Kidney glomerular epithelial cell (primary cell): Measurements from ENCODE around the gene TEX2.
"Not testable (repeated sequence)": the region's sequence is repeated elsewhere in the genome, so short reads cannot be mapped to it uniquely, and the experiment has no call there.

ENCODE experiments used
- DNase-seq: peaks from one replicate; lab custom pipeline; 2025; lab: John Stamatoyannopoulos, UW

Gene TEX2

DNA sequence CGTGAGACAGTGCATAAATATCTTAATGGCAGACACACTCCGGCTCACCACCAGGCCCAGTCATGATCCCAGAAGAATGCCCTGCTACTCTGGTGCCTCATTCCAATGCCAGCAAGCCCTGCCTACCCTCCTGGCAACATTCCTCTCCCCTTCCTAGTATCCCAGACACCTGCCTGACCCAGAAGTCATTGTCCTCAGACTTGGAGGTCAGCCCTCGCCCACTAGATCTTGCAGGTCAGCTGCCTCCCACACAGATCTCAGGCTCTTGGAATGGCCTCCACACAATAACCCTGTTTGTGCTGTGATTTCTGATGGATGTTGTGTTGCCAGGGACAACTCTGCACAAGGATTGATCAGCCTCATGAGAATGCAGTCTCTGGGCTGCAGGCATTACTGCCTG lies 1.8 kb upstream of the TEX2 start:
- DNase-seq: peak; percentile 79

GRCh38 chr17:64262198-64262999 lies 661 bp downstream of the TEX2 start:
- DNase-seq: no peak

DNA sequence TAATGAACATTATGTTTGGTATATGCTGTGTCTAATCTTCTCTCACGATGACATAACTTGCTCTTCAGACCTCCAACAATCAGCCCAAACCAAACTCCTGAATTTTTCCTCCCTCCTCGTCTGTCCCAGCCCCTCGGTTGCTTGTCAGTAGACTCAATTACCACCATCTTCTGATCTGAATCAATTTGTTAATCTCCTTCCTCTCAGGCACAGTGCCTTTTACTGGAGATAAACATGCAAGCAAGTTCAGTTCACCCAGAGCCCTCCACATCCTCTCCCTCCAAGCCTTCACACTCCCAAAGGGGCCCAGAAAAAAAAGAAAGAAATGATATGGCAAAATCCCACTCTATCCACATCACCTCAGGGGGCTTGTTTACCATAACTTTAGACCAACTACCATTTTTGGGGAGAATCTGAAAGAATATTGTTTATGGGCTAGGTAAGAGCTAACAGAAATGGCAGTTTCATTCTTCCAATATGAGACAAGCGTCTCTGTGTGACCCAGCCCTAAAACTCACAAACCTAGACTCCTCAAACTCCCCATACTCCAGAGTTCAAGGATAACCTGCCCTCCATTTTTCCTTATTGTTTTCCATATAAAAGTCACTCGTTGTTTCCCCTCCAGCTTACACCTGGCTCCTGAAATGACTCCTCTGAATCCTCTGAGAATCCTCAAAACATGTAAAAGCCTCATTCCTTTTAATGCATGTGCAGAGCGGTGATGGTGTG lies 1.5 kb downstream of the TEX2 start:
- DNase-seq: no peak

DNA sequence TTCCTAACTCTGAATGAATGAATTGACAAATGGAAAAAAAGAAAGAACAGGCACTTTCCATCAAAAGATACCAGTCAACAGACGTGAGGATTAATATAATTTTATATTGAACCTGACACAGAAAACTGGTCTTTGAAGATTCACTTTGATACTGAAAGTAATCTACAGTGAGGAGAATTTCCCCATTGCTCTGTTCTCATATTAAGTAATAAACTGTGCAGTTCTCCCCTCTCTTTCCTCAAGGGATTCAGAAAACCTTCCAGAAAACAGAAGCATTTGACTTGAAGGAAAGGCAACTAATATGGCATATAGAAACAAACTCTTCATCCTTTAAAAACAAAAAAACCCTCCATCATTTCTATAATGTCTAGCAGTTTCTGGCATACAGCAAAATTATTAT lies 2.2 kb downstream of the TEX2 start:
- DNase-seq: no peak

GRCh38 chr17:64259922-64260321 lies 3.1 kb downstream of the TEX2 start:
- DNase-seq: no peak

- DNase-seq: no peak
Observed at GRCh38 chr17:64259426-64259825, 3.6 kb downstream of the TEX2 start.

DNA sequence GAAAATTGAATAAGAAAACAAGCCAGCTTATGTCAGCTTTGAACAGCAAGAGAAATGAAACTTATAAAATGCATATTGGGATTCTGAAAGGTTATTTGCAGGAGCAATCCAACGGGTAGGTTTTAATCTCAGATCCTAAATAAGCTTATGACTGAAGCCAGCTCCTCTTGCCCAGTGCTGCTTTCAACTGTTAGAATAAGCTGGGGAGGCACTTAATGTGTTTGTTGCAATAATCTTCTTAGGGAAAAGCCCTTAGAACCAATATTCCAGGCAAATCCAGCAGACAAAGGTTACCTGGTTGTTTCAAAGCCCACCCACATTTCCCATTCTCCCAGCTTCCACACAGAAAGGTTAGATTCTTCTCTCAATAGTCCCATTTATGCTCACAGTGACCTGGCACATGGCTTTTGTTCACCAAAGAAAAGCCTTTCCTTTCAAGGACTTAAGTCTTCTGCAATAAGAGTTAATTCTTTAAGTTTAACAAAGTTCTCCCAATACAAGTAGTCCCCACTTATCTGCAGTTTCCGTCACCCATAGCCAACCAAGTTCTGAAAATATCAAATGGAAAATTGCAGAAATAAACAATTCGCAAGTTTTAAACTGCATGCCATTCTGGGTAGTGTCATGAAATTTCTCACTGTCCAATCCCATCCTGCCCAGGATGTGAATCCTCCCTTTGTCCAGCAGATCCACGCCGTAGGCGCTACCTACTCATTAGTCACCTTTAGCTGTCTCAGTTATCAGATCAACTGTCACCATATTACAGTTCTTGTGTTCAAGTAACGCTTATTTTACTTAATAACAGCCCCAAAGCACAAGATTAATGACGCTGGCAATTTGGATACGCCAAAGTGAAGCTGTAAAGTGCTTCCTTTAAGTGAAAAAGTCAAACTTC lies 5.9 kb downstream of the TEX2 start:
- no peak for DNase-seq

DNA sequence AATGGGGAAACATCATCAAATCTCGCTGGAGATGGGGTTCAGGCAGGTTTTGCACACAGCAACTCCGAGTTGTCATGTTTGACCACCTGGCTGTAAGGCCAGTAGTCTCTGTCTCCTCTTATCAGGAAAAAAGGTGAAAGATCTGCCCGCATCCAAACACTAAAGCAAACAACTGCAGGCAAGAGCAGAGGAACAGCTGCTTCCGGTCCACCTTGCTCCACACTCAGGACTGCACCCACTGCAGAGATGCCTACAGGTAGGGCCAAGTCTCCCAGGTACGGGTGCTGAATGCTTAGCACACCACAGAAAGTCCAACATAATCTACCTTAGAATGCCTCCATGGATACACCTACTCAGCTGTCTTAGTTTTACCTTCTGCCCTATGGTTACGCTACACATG lies 7.3 kb downstream of the TEX2 start:
- DNase-seq: no peak

DNA sequence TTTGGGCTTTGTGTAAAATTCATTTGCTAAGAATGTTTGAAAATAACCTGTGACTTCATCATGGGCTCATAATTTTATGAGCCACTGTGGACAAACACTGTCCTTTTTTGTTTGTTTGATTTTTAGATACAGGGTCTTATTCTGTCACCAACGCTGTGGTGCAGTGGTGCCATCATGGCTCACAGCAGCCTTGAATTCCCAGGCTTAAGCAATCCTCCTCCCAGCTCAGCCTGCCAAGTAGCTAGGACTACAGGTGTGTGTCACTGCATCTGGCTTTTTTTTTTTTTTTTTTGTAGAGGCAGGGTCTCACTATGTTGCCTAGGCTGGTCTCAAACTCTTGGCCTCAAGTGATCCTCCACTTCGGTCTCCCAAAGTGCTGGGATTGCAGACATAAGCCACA lies 8.3 kb downstream of the TEX2 start:
- no peak for DNase-seq

GRCh38 chr17:64253470-64253869 lies 9.6 kb downstream of the TEX2 start:
- DNase-seq: no peak

- no peak for DNase-seq
Observed at GRCh38 chr17:64252831-64253230, 10.2 kb downstream of the TEX2 start.

DNA sequence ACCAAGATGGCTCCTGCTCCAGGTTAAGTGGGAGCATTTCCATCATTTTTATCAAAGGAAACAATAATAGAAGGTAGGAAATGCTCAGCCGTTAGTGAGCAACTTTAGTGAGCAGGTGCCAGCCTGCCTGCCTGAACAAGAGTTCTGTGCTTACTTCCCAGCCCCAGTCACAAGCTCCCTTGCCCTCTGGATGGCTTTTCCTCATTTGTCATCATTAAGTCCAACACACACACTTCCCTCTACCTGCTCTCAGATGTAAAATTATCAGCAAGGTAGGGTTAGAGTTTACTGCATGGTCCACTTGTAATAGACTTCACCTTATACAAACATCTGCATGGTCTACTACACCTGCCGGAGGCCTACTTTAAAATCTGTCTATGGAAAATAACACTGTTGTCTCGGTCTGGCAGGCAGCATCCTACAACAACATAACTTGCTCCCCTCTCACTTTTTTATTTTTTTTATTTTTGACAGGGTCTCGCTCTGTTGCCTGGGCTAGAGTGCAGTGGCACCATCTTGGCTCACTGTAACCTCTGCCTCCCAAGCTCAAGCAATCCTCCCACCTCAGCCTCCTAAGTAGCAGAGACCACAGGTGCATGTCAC lies 12.7 kb downstream of the TEX2 start:
- no peak for DNase-seq

GRCh38 chr17:64247836-64248235 lies 15.2 kb downstream of the TEX2 start:
- no peak for DNase-seq

DNA sequence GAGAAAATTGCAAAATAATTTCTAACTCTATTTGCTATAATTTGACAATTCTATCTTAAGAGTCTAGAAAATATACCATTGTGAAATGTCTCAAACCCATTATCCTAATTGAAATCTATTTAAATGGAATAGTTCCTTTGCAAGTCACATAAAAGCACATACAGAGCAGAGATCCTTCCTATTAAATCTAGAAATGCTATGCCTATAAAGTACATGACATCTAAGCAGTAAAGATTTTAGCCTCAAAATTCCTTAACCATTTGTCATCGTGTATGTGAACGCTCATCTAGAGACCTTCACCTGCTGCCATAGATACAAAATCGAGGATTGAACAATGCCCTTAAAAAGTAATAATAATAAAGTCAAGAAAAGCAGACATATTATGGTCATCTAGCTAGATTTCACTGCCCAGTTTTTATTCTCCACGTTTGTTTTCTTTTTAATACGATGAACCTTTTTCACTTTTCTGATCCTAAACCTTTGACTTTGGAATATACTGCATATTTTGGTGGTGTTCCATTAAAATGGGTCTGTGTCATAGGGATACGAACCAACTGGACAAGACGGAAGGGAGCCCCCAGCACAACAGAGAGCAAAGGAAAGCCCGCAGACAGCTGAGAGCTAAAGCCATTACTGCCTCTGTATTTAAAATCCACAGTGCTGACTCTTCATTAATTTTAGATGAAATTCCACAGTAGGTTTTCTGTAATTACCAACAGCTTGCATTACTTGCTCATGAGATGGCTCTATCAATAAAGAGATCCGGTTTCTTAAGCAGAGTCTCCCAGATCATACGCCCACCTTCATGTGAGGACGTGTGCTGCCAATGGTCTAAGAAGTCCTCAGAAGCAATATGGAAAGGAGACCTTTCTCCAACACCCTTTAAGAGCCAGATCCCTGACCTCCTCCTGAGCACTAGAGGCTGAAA lies 17.6 kb downstream of the TEX2 start:
- peak; percentile 19 for DNase-seq

DNA sequence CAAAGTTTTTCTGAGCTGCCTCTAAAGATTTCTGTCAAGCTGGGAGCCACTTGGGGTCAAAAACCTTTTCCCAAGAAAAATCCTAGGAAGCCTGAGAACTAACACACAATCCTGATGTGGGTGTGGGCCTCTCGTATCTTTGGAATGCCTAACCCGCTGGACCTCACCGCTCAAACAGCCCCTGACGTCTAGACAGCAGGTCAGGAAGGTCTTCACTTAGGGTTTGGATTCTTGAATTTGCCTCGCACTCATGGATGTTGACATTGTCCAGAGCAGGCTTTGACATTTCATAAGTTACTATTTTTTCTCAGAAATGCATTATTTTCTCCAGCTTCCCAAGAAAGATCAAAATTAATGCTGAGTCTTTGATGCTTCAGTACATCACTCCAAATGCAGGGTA lies 18.9 kb downstream of the TEX2 start:
- DNase-seq: no peak

DNA sequence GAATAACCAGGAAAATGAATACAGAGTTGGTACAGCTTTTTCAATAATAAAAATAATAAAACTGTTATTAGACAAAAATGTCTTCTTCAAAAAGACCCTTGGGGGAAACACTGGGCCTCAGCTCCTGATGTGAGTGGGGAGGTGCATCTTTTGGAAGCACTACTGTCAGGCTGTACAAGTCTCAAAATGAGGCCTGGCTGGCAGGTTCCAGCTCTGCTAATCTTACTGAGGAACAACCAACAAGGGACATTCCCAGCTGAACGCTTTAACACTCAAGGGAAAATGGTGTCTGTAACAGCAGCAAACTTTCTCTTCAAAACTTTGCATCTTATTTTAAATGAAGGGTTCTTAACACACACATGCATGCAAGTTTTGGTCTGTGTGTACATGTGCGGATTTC lies 19.7 kb downstream of the TEX2 start:
- DNase-seq: no peak

DNA sequence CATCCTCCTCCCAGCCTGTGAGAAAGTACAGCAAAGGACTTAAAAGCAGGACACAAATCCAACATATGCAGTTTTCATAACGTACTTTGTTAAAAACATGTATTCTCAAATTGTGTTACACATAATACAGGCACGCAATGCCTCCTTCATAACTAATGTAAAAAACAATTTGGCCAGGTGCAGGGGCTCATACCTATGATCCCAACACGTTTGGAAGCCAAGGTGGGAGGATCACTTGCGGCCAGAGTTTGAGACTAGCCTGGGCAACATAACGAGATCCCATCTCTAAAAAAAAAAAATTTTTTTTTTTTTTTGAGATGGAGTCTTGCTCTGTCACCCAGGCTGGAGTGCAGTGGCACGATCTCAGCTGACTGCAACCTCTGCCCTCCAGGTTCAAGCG lies 20.4 kb downstream of the TEX2 start:
- DNase-seq: no peak

GRCh38 chr17:64240741-64241347 lies 22.2 kb downstream of the TEX2 start:
- peak; percentile 63 for DNase-seq

GRCh38 chr17:64240261-64240740 lies 22.8 kb downstream of the TEX2 start:
- DNase-seq: no peak

DNA sequence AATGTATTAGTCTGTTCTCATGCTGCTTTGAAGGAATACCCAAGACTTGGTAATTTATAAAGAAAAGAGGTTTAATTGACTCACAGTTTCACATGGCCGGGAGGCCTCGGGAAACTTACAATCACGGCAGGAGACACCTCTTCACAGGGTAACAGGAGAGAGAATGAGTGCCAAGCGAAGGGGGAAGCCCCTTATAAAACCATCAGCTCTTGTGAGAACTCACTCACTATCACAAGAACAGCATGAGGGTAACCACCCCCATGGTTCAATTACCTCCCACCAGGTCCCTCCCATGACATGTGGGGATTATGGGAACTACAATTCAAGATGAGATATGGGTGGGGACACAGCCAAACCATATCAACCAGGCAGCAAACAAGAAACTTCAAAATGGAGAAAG lies 24.6 kb downstream of the TEX2 start:
- not testable (repeated sequence) for DNase-seq
